ENCODE results near the gene ADAM8.

Gene ADAM8

GRCh38 chr10:133274751-133275683 lies 1.7 kb downstream of the ADAM8 start:
- H3K27ac ChIP-seq (ENCODE audit: low read depth, low read length, severe bottlenecking) = no peak overlapping the region
- peaks cover 7% of the 10 kb centered on the region for H3K36me3 ChIP-seq (ENCODE audit: control insufficient read depth, insufficient read depth, low read length)
- 66 to 67% methylated on average over 18 to 19 of the region's 26 CpGs for WGBS, 2 experiments (ENCODE audit: insufficient coverage in 2 of 2)
- peaks cover 43% of the 10 kb centered on the region for H3K4me1 ChIP-seq (ENCODE audit: control insufficient read depth, insufficient read depth, low read length, poor library complexity, severe bottlenecking)
- H3K4me3 ChIP-seq (ENCODE audit: extremely low read depth, insufficient read depth, low read length, poor library complexity, severe bottlenecking) = no peak overlapping the region
- H3K9me3 ChIP-seq (ENCODE audit: control insufficient read depth, low read length) = no peaks in the 10 kb centered on the region

GRCh38 chr10:133273534-133274143 lies 3.0 kb downstream of the ADAM8 start:
- Histone ChIP-seq H3K36me3 (ENCODE audit: control insufficient read depth, insufficient read depth, low read length) (no peaks in the 10 kb centered on the region), H3K9me3 (ENCODE audit: control insufficient read depth, low read length) (no peaks in the 10 kb centered on the region), H3K4me1 (ENCODE audit: control insufficient read depth, insufficient read depth, low read length, poor library complexity, severe bottlenecking) (peaks cover 30% of the 10 kb centered on the region), H3K4me3 (ENCODE audit: extremely low read depth, insufficient read depth, low read length, poor library complexity, severe bottlenecking) (no peak overlapping the region), H3K27ac (ENCODE audit: low read depth, low read length, severe bottlenecking) (no peak overlapping the region)
- 93 to 95% methylated on average over 16 to 23 of the region's 28 CpGs for WGBS, 2 experiments (ENCODE audit: insufficient coverage in 2 of 2)

GRCh38 chr10:133272964-133273420 lies 3.7 kb downstream of the ADAM8 start:
- H3K9me3 ChIP-seq (ENCODE audit: control insufficient read depth, low read length) = no peaks in the 10 kb centered on the region
- peaks cover 23% of the 10 kb centered on the region for H3K4me1 ChIP-seq (ENCODE audit: control insufficient read depth, insufficient read depth, low read length, poor library complexity, severe bottlenecking)
- H3K4me3 ChIP-seq (ENCODE audit: extremely low read depth, insufficient read depth, low read length, poor library complexity, severe bottlenecking) = no peak overlapping the region
- H3K27ac ChIP-seq (ENCODE audit: low read depth, low read length, severe bottlenecking) = no peak overlapping the region
- 91 to 95% methylated on average over 22 to 24 of the region's 25 CpGs for WGBS, 2 experiments (ENCODE audit: insufficient coverage in 2 of 2)
- H3K36me3 ChIP-seq (ENCODE audit: control insufficient read depth, insufficient read depth, low read length) = no peaks in the 10 kb centered on the region

- 86 to 87% methylated on average over 10 to 21 of the region's 29 CpGs for WGBS, 2 experiments (ENCODE audit: insufficient coverage in 2 of 2)
- no peak overlapping the region for H3K27ac ChIP-seq (ENCODE audit: low read depth, low read length, severe bottlenecking)
- H3K36me3 ChIP-seq (ENCODE audit: control insufficient read depth, insufficient read depth, low read length) = no peaks in the 10 kb centered on the region
- H3K4me3 ChIP-seq (ENCODE audit: extremely low read depth, insufficient read depth, low read length, poor library complexity, severe bottlenecking) = no peak overlapping the region
- no peaks in the 10 kb centered on the region for H3K9me3 ChIP-seq (ENCODE audit: control insufficient read depth, low read length)
- H3K4me1 ChIP-seq (ENCODE audit: control insufficient read depth, insufficient read depth, low read length, poor library complexity, severe bottlenecking) = peaks cover 18% of the 10 kb centered on the region
Measured at GRCh38 chr10:133272301-133272963, 4.2 kb downstream of the ADAM8 start.

- WGBS, 2 experiments (ENCODE audit: insufficient coverage in 2 of 2) = 81 to 83% methylated on average over 29 to 31 of the region's 35 CpGs
- H3K4me1 ChIP-seq (ENCODE audit: control insufficient read depth, insufficient read depth, low read length, poor library complexity, severe bottlenecking) = peaks cover 12% of the 10 kb centered on the region
Measured at GRCh38 chr10:133271521-133272300, 5.0 kb downstream of the ADAM8 start.

GRCh38 chr10:133270773-133271297 lies 5.8 kb downstream of the ADAM8 start:
- Histone ChIP-seq H3K27ac (ENCODE audit: low read depth, low read length, severe bottlenecking) (no peak overlapping the region), H3K4me1 (ENCODE audit: control insufficient read depth, insufficient read depth, low read length, poor library complexity, severe bottlenecking) (peaks cover 12% of the 10 kb centered on the region), H3K9me3 (ENCODE audit: control insufficient read depth, low read length) (no peaks in the 10 kb centered on the region), H3K36me3 (ENCODE audit: control insufficient read depth, insufficient read depth, low read length) (no peaks in the 10 kb centered on the region), H3K4me3 (ENCODE audit: extremely low read depth, insufficient read depth, low read length, poor library complexity, severe bottlenecking) (no peak overlapping the region)
- WGBS, 2 experiments (ENCODE audit: insufficient coverage in 2 of 2) = 90 to 96% methylated on average over 18 to 19 of the region's 19 CpGs

More at GRCh38 chr10:133271521-133272300, 5.0 kb downstream of the ADAM8 start:
- H3K4me3 ChIP-seq (ENCODE audit: extremely low read depth, insufficient read depth, low read length, poor library complexity, severe bottlenecking) = no peak overlapping the region
- H3K9me3 ChIP-seq (ENCODE audit: control insufficient read depth, low read length) = no peaks in the 10 kb centered on the region
- no peaks in the 10 kb centered on the region for H3K36me3 ChIP-seq (ENCODE audit: control insufficient read depth, insufficient read depth, low read length)
- no peak overlapping the region for H3K27ac ChIP-seq (ENCODE audit: low read depth, low read length, severe bottlenecking)

GRCh38 chr10:133270204-133270603 lies 6.5 kb downstream of the ADAM8 start:
- Histone ChIP-seq H3K27ac (ENCODE audit: low read depth, low read length, severe bottlenecking) (no peak overlapping the region), H3K4me3 (ENCODE audit: extremely low read depth, insufficient read depth, low read length, poor library complexity, severe bottlenecking) (no peak overlapping the region), H3K36me3 (ENCODE audit: control insufficient read depth, insufficient read depth, low read length) (no peaks in the 10 kb centered on the region), H3K4me1 (ENCODE audit: control insufficient read depth, insufficient read depth, low read length, poor library complexity, severe bottlenecking) (peaks cover 6% of the 10 kb centered on the region), H3K9me3 (ENCODE audit: control insufficient read depth, low read length) (no peaks in the 10 kb centered on the region)
- WGBS, 2 experiments (ENCODE audit: insufficient coverage in 2 of 2) = 85 to 90% methylated on average over 20 of the region's 20 CpGs

GRCh38 chr10:133269367-133269766 lies 7.3 kb downstream of the ADAM8 start:
- WGBS, 2 experiments (ENCODE audit: insufficient coverage in 2 of 2) = 88 to 90% methylated on average over 23 to 26 of the region's 26 CpGs
- no peaks in the 10 kb centered on the region for H3K36me3 ChIP-seq (ENCODE audit: control insufficient read depth, insufficient read depth, low read length)

GRCh38 chr10:133268532-133268931 lies 8.1 kb downstream of the ADAM8 start:
- 91 to 92% methylated on average over 20 to 22 of the region's 22 CpGs for WGBS, 2 experiments (ENCODE audit: insufficient coverage in 2 of 2)
- Histone ChIP-seq H3K4me3 (ENCODE audit: extremely low read depth, insufficient read depth, low read length, poor library complexity, severe bottlenecking) (no peak overlapping the region), H3K36me3 (ENCODE audit: control insufficient read depth, insufficient read depth, low read length) (no peaks in the 10 kb centered on the region), H3K27ac (ENCODE audit: low read depth, low read length, severe bottlenecking) (no peak overlapping the region), H3K4me1 (ENCODE audit: control insufficient read depth, insufficient read depth, low read length, poor library complexity, severe bottlenecking) (peaks cover 5% of the 10 kb centered on the region), H3K9me3 (ENCODE audit: control insufficient read depth, low read length) (no peaks in the 10 kb centered on the region)

More at GRCh38 chr10:133269367-133269766, 7.3 kb downstream of the ADAM8 start:
- no peak overlapping the region for H3K27ac ChIP-seq (ENCODE audit: low read depth, low read length, severe bottlenecking)
- H3K9me3 ChIP-seq (ENCODE audit: control insufficient read depth, low read length) = no peaks in the 10 kb centered on the region
- peaks cover 4% of the 10 kb centered on the region for H3K4me1 ChIP-seq (ENCODE audit: control insufficient read depth, insufficient read depth, low read length, poor library complexity, severe bottlenecking)
- H3K4me3 ChIP-seq (ENCODE audit: extremely low read depth, insufficient read depth, low read length, poor library complexity, severe bottlenecking) = no peak overlapping the region

- Histone ChIP-seq H3K9me3 (ENCODE audit: control insufficient read depth, low read length) (no peaks in the 10 kb centered on the region), H3K4me3 (ENCODE audit: extremely low read depth, insufficient read depth, low read length, poor library complexity, severe bottlenecking) (no peak overlapping the region), H3K4me1 (ENCODE audit: control insufficient read depth, insufficient read depth, low read length, poor library complexity, severe bottlenecking) (peaks cover 5% of the 10 kb centered on the region), H3K27ac (ENCODE audit: low read depth, low read length, severe bottlenecking) (no peak overlapping the region), H3K36me3 (ENCODE audit: control insufficient read depth, insufficient read depth, low read length) (no peaks in the 10 kb centered on the region)
- 91 to 93% methylated on average over 20 of the region's 22 CpGs for WGBS, 2 experiments (ENCODE audit: insufficient coverage in 2 of 2)
Measured at GRCh38 chr10:133267829-133268228, 8.8 kb downstream of the ADAM8 start.
